Activated CD4-positive, alpha-beta memory T cell treated with anti-CD3 and anti-CD28 coated beads for 36 hours (primary cell): ENCODE data around the gene ADGRV1. TPM values are rescaled to one million over a fixed set of nuclear protein-coding genes. Genes with fewer than 3 reads are reported as not detected.

Experiments used
- total RNA-seq, 2 experiments: library from RNA; stranded (reverse); gene quantifications; one replicate each; pipeline ENCODE4 v1.2.3, GENCODE V29; 2021

The ADGRV1 gene
- total RNA-seq, 2 experiments from 2014 or later = 0.05 TPM; not detected in 1

Other genes starting within 250 kb of the ADGRV1 start
- gene CETN3, start 149.0 kb upstream of the ADGRV1 start, total RNA-seq = 10 to 100 TPM; 49.8 to 51.8 TPM
- 1 to 10 TPM; 3.3 to 3.5 TPM for gene MBLAC2, start 84.0 kb upstream of the ADGRV1 start, total RNA-seq
- gene POLR3G, start 83.9 kb upstream of the ADGRV1 start, total RNA-seq = 1 to 10 TPM; 9.6 to 9.7 TPM
- gene LYSMD3, start 29.2 kb upstream of the ADGRV1 start, total RNA-seq = 10 to 100 TPM; 12.6 to 13.0 TPM